ENCODE results near the gene TNS3. TPM values are rescaled to one million over a fixed set of nuclear protein-coding genes. Genes with fewer than 3 reads are reported as not detected.

TNS3 gene
- total RNA-seq, 1 donor from 2014 or later, result 452 TPM

GRCh38 chr7:47333554-47333887 lies 248.4 kb downstream of the TNS3 start:
- H3K4me3 Mint-ChIP-seq, result no peak overlapping the region
- peaks cover 4% of the 10 kb centered on the region for H3K9me3 Mint-ChIP-seq
- peak overlapping the region; percentile 80 for H3K27ac Mint-ChIP-seq
- no peaks in the 10 kb centered on the region for H3K27me3 Mint-ChIP-seq (ENCODE audit: low read depth)
- DNase-seq (ENCODE audit: low spot score in 2 of 2, unreplicated experiment in 2 of 2), result no peak
- peaks cover 24% of the 10 kb centered on the region for H3K36me3 Mint-ChIP-seq
- TF ChIP-seq CTCF (IDR thresholded peaks at IDR 0.05; ENCODE audit: unreplicated experiment), result no peak
- H3K4me1 Mint-ChIP-seq, result peaks cover 48% of the 10 kb centered on the region

GRCh38 chr7:47332681-47333553 lies 249.0 kb downstream of the TNS3 start:
- DNase-seq (ENCODE audit: low spot score in 2 of 2, unreplicated experiment in 2 of 2), result no peak
- Mint-ChIP-seq H3K9me3 (peaks cover 4% of the 10 kb centered on the region), H3K27me3 (ENCODE audit: low read depth) (no peaks in the 10 kb centered on the region), H3K27ac (peak overlapping the region; percentile 86), H3K4me1 (peaks cover 54% of the 10 kb centered on the region), H3K4me3 (no peak overlapping the region), H3K36me3 (peaks cover 18% of the 10 kb centered on the region)
- no peak for TF ChIP-seq CTCF (IDR thresholded peaks at IDR 0.05; ENCODE audit: unreplicated experiment)

GRCh38 chr7:47332213-47332612 lies 249.7 kb downstream of the TNS3 start:
- H3K27ac Mint-ChIP-seq, result peak overlapping the region; percentile 86
- H3K27me3 Mint-ChIP-seq (ENCODE audit: low read depth), result no peaks in the 10 kb centered on the region

GRCh38 chr7:47331179-47331565 lies 250.7 kb downstream of the TNS3 start:
- Mint-ChIP-seq H3K36me3 (peaks cover 6% of the 10 kb centered on the region), H3K4me1 (peaks cover 56% of the 10 kb centered on the region)

More at GRCh38 chr7:47332213-47332612, 249.7 kb downstream of the TNS3 start:
- peaks cover 11% of the 10 kb centered on the region for H3K36me3 Mint-ChIP-seq
- no peaks in the 10 kb centered on the region for H3K9me3 Mint-ChIP-seq
- no peak for DNase-seq (ENCODE audit: low spot score in 2 of 2, unreplicated experiment in 2 of 2)
- no peak for TF ChIP-seq CTCF (IDR thresholded peaks at IDR 0.05; ENCODE audit: unreplicated experiment)
- no peak overlapping the region for H3K4me3 Mint-ChIP-seq
- peaks cover 57% of the 10 kb centered on the region for H3K4me1 Mint-ChIP-seq

DNA sequence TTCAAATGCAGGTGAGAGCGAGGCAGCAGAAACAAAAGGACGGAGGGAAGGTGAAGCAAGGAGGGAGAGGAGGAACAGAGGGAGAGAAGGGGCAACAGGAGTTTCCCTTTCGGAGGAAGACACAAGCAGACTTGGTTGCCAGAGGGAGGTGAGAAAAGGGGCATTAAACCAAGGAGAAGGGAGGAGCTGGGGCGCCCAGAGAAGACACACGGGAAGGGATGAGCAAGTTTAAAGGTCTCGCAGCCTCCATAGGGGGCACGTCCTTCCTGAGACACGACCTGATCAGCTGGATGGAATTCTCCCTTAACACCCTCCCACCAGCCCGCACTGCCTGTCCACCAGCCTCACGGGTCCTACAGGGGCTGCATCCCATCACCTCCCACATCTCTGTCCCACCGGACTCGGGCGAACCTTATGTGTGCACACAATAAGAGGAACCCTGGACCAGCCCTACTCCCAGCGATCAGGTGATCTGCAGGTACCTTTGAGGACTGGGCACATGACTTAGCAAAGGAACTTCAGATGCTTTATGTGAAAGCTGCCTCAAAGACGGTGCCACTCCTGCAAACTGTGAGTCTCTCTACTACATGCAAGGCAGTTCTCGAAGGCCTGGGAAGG lies 251.2 kb downstream of the TNS3 start:
- no peak for DNase-seq (ENCODE audit: low spot score in 2 of 2, unreplicated experiment in 2 of 2)
- peaks cover 56% of the 10 kb centered on the region for H3K4me1 Mint-ChIP-seq
- peak overlapping the region; percentile 98 for H3K27ac Mint-ChIP-seq
- no peak overlapping the region for H3K4me3 Mint-ChIP-seq
- H3K27me3 Mint-ChIP-seq (ENCODE audit: low read depth), result no peaks in the 10 kb centered on the region
- H3K36me3 Mint-ChIP-seq, result peaks cover 4% of the 10 kb centered on the region
- no peak for TF ChIP-seq CTCF (IDR thresholded peaks at IDR 0.05; ENCODE audit: unreplicated experiment)
- H3K9me3 Mint-ChIP-seq, result no peaks in the 10 kb centered on the region

More at GRCh38 chr7:47331179-47331565, 250.7 kb downstream of the TNS3 start:
- TF ChIP-seq CTCF (IDR thresholded peaks at IDR 0.05; ENCODE audit: unreplicated experiment), result no peak
- H3K9me3 Mint-ChIP-seq, result no peaks in the 10 kb centered on the region
- peak overlapping the region; percentile 98 for H3K27ac Mint-ChIP-seq
- no peak overlapping the region for H3K4me3 Mint-ChIP-seq
- H3K27me3 Mint-ChIP-seq (ENCODE audit: low read depth), result no peaks in the 10 kb centered on the region
- no peak for DNase-seq (ENCODE audit: low spot score in 2 of 2, unreplicated experiment in 2 of 2)

Measured in mesothelial cell of epicardium (in vitro differentiated cells).